Left lung (tissue), 10 donors: ENCODE data around the gene NEK10. TPM values are rescaled to one million over a fixed set of nuclear protein-coding genes. Genes with fewer than 3 reads are reported as not detected.

Experiments
- ATAC-seq: fragments of 200-7000 bp; cut with Tn5 transposase; one replicate; pipeline ENCODE4 v1.9.1; 2020; ENCODE audit warnings: moderate library complexity
- DNase-seq, 4 donors: peaks; one replicate each; pipeline ENCODE4 v3.0.0-alpha.2; 2013 to 2020
- H3K27ac ChIP-seq, 2 donors: fragments of 200-600 bp; sonication (generic) in 1 of 2; one replicate each; pipeline versions ENCODE4 v1.5.0 to v1.8.0; 2020 to 2021
- H3K27me3 ChIP-seq, 2 donors: fragments of 200-600 bp; sonication (generic) in 1 of 2; one replicate each; pipeline versions ENCODE4 v1.5.0 to v1.8.0; 2020 to 2021
- H3K36me3 ChIP-seq, 2 donors: fragments of 200-600 bp; sonication (generic) in 1 of 2; one replicate each; pipeline versions ENCODE4 v1.5.0 to v1.8.0; 2020 to 2021
- H3K4me1 ChIP-seq, 2 donors: fragments of 200-600 bp; one replicate each; pipeline ENCODE4 v1.8.0; 2021
- H3K4me3 ChIP-seq, 2 donors: fragments of 200-600 bp; sonication (generic) in 1 of 2; one replicate each; pipeline versions ENCODE4 v1.5.0 to v1.8.0; 2020 to 2021; ENCODE audit warnings: mild to moderate bottlenecking in 1 of 2
- H3K9me3 ChIP-seq, 2 donors: fragments of 200-600 bp; sonication (generic) in 1 of 2; one replicate each; pipeline versions ENCODE4 v1.5.0 to v1.8.0; 2020 to 2021
- intact Hi-C, 2 donors: fragments of 100-400 bp; cut with DNase I; formaldehyde crosslinking; loops; one replicate each; pipeline versions ENCODE4 v1.11.2 to v1.14.2; 2022
- polyA plus RNA-seq, 6 donors: library from polyadenylated mRNA; unstranded; fragments of 120-200 nt; gene quantifications; one replicate each; pipeline ENCODE4 v1.2.1, GENCODE V29; 2013; ENCODE audit not compliant: insufficient read length in 6 of 6
- total RNA-seq, 2 donors: library from RNA; stranded (reverse); fragmentation: NEBNext Ultra II Directional; extraction: Animal tissue kit (Norgen Biotek cat#: 25700); gene quantifications; one replicate each; pipeline ENCODE4 v1.2.1, GENCODE V29; 2021
- TF ChIP-seq, protein P1 (sequence below), 2 donors: fragments of 200-600 bp; sonication (generic) in 1 of 2; IDR thresholded peaks; one replicate each; pipeline versions ENCODE4 v1.5.0 to v1.8.0; 2021; ENCODE audit warnings: antibody characterized with exemption in 2 of 2
- donor health status: DM: no; HTN: yes; CAD: no.
- donor health status: DM: no; HTN: no; CAD: no.

Gene NEK10
- total and polyA plus RNA-seq, 8 donors: 1.5 to 7.9 (median 5.5) TPM

DNA sequence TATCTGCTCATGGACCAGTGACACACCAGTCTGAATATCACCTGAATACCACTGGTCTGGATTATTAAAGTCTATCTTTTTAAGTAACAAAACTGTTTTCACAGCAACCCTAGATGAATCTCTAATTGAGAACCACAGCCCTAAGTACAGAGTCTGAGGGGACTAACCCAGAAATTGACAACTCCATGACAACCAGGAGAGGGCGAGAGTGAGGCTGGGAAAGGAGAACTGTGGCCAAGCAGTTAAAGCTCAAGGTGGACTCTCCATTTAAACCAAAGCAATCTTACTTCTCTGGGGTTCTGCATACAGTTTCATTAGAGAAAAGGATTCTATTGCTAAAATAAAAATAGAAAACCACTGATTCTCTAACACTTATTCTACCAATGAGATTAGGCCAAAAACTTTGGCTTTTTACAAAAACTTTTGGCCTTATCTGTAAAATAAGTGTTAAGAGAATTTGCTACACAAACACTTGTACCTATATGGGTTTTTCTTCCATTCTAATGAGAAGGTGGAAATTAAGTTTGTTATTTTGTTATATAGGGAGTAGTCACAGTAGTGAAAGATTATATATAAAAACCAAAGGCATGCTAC, 11.4 kb downstream of the NEK10 start:
- ATAC-seq (peak; percentile 93), DNase-seq (peak in 2 of 4 donors; percentile 32 to 41)
- Histone ChIP-seq H3K27me3 (no peaks in the 10 kb centered on the region), H3K27ac (no peak overlapping the region), H3K4me3 (no peak overlapping the region), H3K36me3 (no peaks in the 10 kb centered on the region), H3K4me1 (peaks cover 0 to 20% of the 10 kb centered on the region in 2 donors), H3K9me3 (no peaks in the 10 kb centered on the region)
- intact Hi-C loops: no loop called here
- TF ChIP-seq, protein P1, sequence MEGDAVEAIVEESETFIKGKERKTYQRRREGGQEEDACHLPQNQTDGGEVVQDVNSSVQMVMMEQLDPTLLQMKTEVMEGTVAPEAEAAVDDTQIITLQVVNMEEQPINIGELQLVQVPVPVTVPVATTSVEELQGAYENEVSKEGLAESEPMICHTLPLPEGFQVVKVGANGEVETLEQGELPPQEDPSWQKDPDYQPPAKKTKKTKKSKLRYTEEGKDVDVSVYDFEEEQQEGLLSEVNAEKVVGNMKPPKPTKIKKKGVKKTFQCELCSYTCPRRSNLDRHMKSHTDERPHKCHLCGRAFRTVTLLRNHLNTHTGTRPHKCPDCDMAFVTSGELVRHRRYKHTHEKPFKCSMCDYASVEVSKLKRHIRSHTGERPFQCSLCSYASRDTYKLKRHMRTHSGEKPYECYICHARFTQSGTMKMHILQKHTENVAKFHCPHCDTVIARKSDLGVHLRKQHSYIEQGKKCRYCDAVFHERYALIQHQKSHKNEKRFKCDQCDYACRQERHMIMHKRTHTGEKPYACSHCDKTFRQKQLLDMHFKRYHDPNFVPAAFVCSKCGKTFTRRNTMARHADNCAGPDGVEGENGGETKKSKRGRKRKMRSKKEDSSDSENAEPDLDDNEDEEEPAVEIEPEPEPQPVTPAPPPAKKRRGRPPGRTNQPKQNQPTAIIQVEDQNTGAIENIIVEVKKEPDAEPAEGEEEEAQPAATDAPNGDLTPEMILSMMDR (IDR thresholded peaks at IDR 0.05): peak; percentile 38 to 51

DNA sequence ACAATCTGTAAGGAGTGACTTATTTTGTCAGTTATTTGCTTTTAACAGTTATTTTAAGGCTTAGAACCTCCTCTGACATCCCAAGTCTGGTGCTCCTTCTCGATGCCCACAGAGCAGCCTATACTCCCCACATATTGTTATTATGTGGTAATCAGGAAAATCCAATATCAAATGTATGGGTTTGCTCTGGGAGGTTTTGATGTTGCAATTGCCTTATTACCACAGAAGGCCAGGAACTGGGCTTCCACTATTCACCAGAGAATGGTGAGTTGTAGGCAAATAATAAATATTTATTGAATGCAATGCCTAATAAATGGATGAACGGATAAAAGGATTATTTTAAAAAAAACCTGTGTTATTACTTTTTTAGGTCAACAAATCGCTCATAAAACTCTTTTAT, 12.2 kb downstream of the NEK10 start:
- TF ChIP-seq, protein P1 (IDR thresholded peaks at IDR 0.05): no peak
- DNase-seq: no peak
- H3K9me3 ChIP-seq: no peaks in the 10 kb centered on the region
- intact Hi-C loops: no loop called here
- H3K27ac ChIP-seq: no peak overlapping the region
- no peak for ATAC-seq
- H3K4me1 ChIP-seq: peaks cover 0 to 20% of the 10 kb centered on the region in 2 donors
- H3K36me3 ChIP-seq: no peaks in the 10 kb centered on the region
- no peaks in the 10 kb centered on the region for H3K27me3 ChIP-seq
- no peak overlapping the region for H3K4me3 ChIP-seq

DNA sequence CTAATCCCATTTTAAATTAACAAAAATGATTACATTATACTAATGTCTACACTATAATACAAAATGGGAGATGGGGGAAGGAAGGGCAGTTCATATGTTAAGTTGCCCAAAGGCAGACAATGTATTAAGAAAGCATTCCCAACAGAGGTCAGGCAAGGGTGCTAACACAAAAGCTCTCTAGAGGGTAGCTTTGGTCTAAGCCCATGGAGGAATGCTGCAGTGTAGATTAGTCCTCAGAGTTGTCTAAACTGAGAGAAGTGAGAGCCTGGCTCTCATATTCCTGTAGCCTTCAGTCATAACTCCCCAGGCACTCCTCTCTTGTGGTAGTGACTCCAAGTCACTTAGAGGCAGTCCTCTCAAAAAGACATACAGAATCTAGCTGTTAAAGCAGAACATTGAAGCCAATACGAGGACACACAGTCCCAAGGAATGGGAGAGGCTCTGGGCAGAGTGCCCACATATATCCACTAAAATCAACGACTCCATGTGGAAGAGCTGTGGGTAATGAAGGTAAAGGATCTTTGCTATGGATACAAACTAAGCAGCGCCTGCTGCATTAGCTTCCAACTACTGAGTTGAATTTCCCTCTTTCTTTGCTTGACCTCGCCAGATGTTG, 14.5 kb downstream of the NEK10 start:
- TF ChIP-seq, protein P1 (IDR thresholded peaks at IDR 0.05): no peak
- H3K36me3 ChIP-seq: no peaks in the 10 kb centered on the region
- H3K4me1 ChIP-seq: peaks cover 0 to 11% of the 10 kb centered on the region in 2 donors
- no peak overlapping the region for H3K4me3 ChIP-seq
- no peak overlapping the region for H3K27ac ChIP-seq
- H3K9me3 ChIP-seq: no peaks in the 10 kb centered on the region
- no peaks in the 10 kb centered on the region for H3K27me3 ChIP-seq
- intact Hi-C loops: no loop called here
- no peak for ATAC-seq
- DNase-seq: no peak

DNA sequence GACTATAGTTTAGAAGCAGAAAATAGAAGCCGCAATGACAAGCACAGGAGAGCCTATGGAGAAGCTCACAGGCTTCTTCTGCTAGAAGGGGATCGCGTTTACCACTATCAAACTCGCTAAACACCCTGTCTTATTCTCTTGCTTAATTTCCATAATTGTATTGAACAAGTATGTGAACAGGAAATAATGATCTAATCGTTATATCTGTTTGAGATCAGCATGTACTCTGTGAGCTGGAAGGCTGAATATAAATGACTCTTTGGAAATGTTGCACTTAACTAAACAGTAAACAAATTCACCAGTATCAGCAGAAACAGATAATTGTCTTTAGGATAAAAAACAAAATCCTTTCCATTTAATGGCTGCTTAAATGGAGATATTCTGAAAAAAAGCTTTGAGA, 15.0 kb downstream of the NEK10 start:
- no peaks in the 10 kb centered on the region for H3K36me3 ChIP-seq
- H3K27me3 ChIP-seq: no peaks in the 10 kb centered on the region
- DNase-seq (no peak), ATAC-seq (no peak)
- H3K27ac ChIP-seq: no peak overlapping the region
- H3K4me1 ChIP-seq: peaks cover 0 to 7% of the 10 kb centered on the region in 2 donors
- H3K4me3 ChIP-seq: no peak overlapping the region
- H3K9me3 ChIP-seq: no peaks in the 10 kb centered on the region
- intact Hi-C loops: no loop called here
- TF ChIP-seq, protein P1 (IDR thresholded peaks at IDR 0.05): no peak

DNA sequence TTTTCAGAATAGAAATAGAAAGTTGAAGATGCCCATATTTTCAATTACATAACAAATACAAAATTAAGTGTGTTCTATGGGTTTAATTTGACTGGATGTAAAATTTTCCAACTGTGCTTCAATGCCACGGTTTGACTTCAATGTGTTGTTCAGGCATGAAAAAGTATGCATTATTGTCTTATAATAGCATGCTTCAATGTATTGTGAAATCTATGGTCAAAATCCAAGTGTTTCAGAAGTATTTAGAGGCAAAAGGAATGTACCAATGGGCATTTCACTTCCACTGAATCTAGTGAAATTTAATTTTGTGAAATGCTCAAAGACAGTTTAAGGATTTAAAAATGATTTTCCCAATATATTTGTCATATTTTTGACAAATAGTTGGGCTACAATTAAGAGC, 16.0 kb downstream of the NEK10 start:
- Histone ChIP-seq H3K36me3 (no peaks in the 10 kb centered on the region), H3K27me3 (no peaks in the 10 kb centered on the region), H3K27ac (no peak overlapping the region), H3K9me3 (no peaks in the 10 kb centered on the region), H3K4me1 (no peaks in the 10 kb centered on the region), H3K4me3 (no peak overlapping the region)
- intact Hi-C loops: no loop called here
- no peak for DNase-seq
- ATAC-seq: no peak
- TF ChIP-seq, protein P1 (IDR thresholded peaks at IDR 0.05): no peak
